K562 (cell line): Measurements from ENCODE around the gene NLK. TPM values are rescaled to one million over a fixed set of nuclear protein-coding genes. Genes with fewer than 3 reads are reported as not detected.

ENCODE experiments used
- AFF1 ChIP-seq, 2 experiments: fragments of 450-650 bp; IDR thresholded peaks; 2 replicates each; pipeline ENCODE4 v1.6.1; 2018; ENCODE audit warnings: mild to moderate bottlenecking in 2 of 2, low read depth in 1 of 2; ENCODE audit not compliant: partially characterized antibody in 2 of 2
- BRCA1 ChIP-seq, 2 experiments: fragments of 450-650 bp in 1 of 2; sonication (generic) in 1 of 2; formaldehyde crosslinking in 1 of 2; IDR thresholded peaks; 2 replicates each; pipeline versions ENCODE4 v1.5.0 to v1.6.1; 2017 to 2020; ENCODE audit warnings: mild to moderate bottlenecking in 1 of 2, missing genetic modification reagents in 1 of 2
- FOXK2 ChIP-seq, 2 experiments: fragments of 450-650 bp; IDR thresholded peaks in 1 of 2; conservative IDR thresholded peaks in 1 of 2; 2 replicates each; pipeline ENCODE4 v1.6.1; 2016; ENCODE audit warnings: low read depth in 2 of 2, mild to moderate bottlenecking in 1 of 2
- FOXP4 ChIP-seq: sonication (generic); formaldehyde crosslinking; IDR thresholded peaks from 2 replicates; pipeline ENCODE4 v1.8.0; 2022; ENCODE audit warnings: mild to moderate bottlenecking, missing genetic modification reagents, borderline replicate concordance
- KAT8 ChIP-seq: fragments of 450-650 bp; IDR thresholded peaks from 2 replicates; pipeline ENCODE4 v1.6.1; 2016; ENCODE audit warnings: low read depth, mild to moderate bottlenecking
- KHSRP ChIP-seq: fragments of 450-650 bp; IDR thresholded peaks from 2 replicates; pipeline ENCODE4 v1.6.1; 2017
- MAFG ChIP-seq: fragments of 450-650 bp; conservative IDR thresholded peaks from 2 replicates; pipeline ENCODE4 v1.6.1; 2016; ENCODE audit warnings: missing genetic modification characterization, missing compliant biosample characterization
- MBD1 ChIP-seq: fragments of 250-450 bp; sonication (Bioruptor Pico); IDR thresholded peaks from 2 replicates; pipeline ENCODE4 v1.8.0; 2022; ENCODE audit warnings: inconsistent platforms
- PYGO2 ChIP-seq: fragments of 450-650 bp; IDR thresholded peaks from 2 replicates; pipeline ENCODE4 v1.6.1; 2016; ENCODE audit warnings: mild to moderate bottlenecking, missing genetic modification characterization, moderate library complexity, missing compliant biosample characterization
- RFX7 ChIP-seq: fragments of 250-450 bp; sonication (Bioruptor Pico); IDR thresholded peaks from 2 replicates; pipeline ENCODE4 v1.5.1; 2021; ENCODE audit warnings: mild to moderate bottlenecking
- SMARCB1 ChIP-seq: IDR thresholded peaks from 2 replicates; pipeline ENCODE4 v1.6.1; 2011; ENCODE audit warnings: improper control_type of control experiment, low read depth; ENCODE audit not compliant: insufficient read length
- SRF ChIP-seq, 2 experiments: fragments of 250-450, 450-650 bp in 1 of 2; sonication (Bioruptor Pico) in 1 of 2; sonication (generic) in 1 of 2; formaldehyde crosslinking; IDR thresholded peaks; 2 replicates each; pipeline versions ENCODE4 v1.5.0 to v1.5.1; 2020 to 2022; ENCODE audit warnings: mild to moderate bottlenecking in 1 of 2, missing genetic modification reagents in 1 of 2
- STAT5A ChIP-seq: IDR thresholded peaks from 2 replicates; pipeline ENCODE4 v1.6.1; 2012; ENCODE audit warnings: low read length, inconsistent platforms, borderline replicate concordance
- TCF7 ChIP-seq: sonication (generic); IDR thresholded peaks from 2 replicates; pipeline ENCODE4 v1.6.1; 2016; ENCODE audit warnings: antibody characterized with exemption, borderline replicate concordance
- TFAM ChIP-seq: fragments of 250-450 bp; sonication (Bioruptor Pico); conservative IDR thresholded peaks from 2 replicates; pipeline ENCODE4 v1.5.0; 2021; ENCODE audit warnings: mild to moderate bottlenecking, moderate library complexity
- U2AF1 ChIP-seq: fragments of 200-400 bp; formaldehyde crosslinking; optimal IDR thresholded peaks from 2 replicates; pipeline ENCODE3; 2017; ENCODE audit warnings: mild to moderate bottlenecking, low read depth, low read length, moderate library complexity
- XRCC3 ChIP-seq: fragments of 450-650 bp; IDR thresholded peaks from 2 replicates; pipeline ENCODE4 v1.6.1; 2017; ENCODE audit warnings: mild to moderate bottlenecking, moderate library complexity
- ZNF511 ChIP-seq: sonication (generic); formaldehyde crosslinking; IDR thresholded peaks from 2 replicates; pipeline ENCODE4 v1.8.0; 2022; ENCODE audit warnings: mild to moderate bottlenecking, missing genetic modification reagents
- ZNF583 ChIP-seq: fragments of 250-450 bp; sonication (Bioruptor Pico); IDR thresholded peaks from 2 replicates; pipeline ENCODE4 v1.4.0; 2020
- polyA plus RNA-seq, 8 experiments: library from polyadenylated mRNA; depleted of rRNA in 4 of 8; stranded (reverse) in 5 of 8; unstranded in 3 of 8; fragments of >200 nt; fragmentation: Nextera tagmentation in 2 of 8; fragmentation: Illumina TruSeq in 1 of 8; extraction: Ambion mirVana in 2 of 8; extraction: Trizol in 1 of 8; gene quantifications; 2 replicates each; pipeline versions ENCODE4 v1.2.1 to v1.2.3, GENCODE V29; 2011 to 2014; ENCODE audit warnings: inconsistent platforms in 1 of 8, missing spikeins in 1 of 8
- total RNA-seq, 7 experiments: library from RNA; depleted of rRNA in 6 of 7; stranded (reverse); fragments of >200 nt in 6 of 7; fragmentation: Illumina TruSeq in 2 of 7; extraction: Trizol in 2 of 7; gene quantifications; 2 replicates each; pipeline versions ENCODE4 v1.2.1 to v1.2.3, GENCODE V29; 2011 to 2021; ENCODE audit warnings: low replicate concordance in 1 of 7

Gene NLK
- total and polyA plus RNA-seq, 9 of the 15 experiments (the other 6 are each of a cell fraction or from before 2014, with no cell fraction given): 10.9 to 59.6 (median 26.7) TPM

- no peak for TF ChIP-seq RFX7 (CRISPR knock-in tag)
- no peak; a peak in 1 of 4 replicates for TF ChIP-seq FOXK2 (conservative IDR thresholded peaks at IDR 0.05 in 1 of 2, IDR thresholded peaks at IDR 0.05 in 1 of 2; ENCODE audit: low read depth in 2 of 2)
- no peak for TF ChIP-seq ZNF511
- no peak for TF ChIP-seq TFAM (CRISPR knock-in tag)
- no peak for TF ChIP-seq SMARCB1
- no peak for TF ChIP-seq KAT8
- no peak for TF ChIP-seq FOXP4 (CRISPR knock-in tag)
- no peak for TF ChIP-seq U2AF1
- TF ChIP-seq SRF (CRISPR knock-in tag; IDR thresholded peaks at IDR 0.05): no peak
- TF ChIP-seq TCF7: 0 out of 2 replicates have a peak, but pooled peaks have one; percentile 68
- no peak for TF ChIP-seq MBD1 (CRISPR knock-in tag)
- TF ChIP-seq AFF1 (IDR thresholded peaks at IDR 0.05; ENCODE audit: low read depth in 1 of 2, partially characterized antibody in 2 of 2): peak; percentile 18 to 96
- TF ChIP-seq XRCC3: no peak
- TF ChIP-seq MAFG: peak; percentile 99
- TF ChIP-seq BRCA1 (IDR thresholded peaks at IDR 0.05): no peak
- TF ChIP-seq BRCA1 (CRISPR knock-in tag; IDR thresholded peaks at IDR 0.05): no peak
- no peak for TF ChIP-seq ZNF583
- TF ChIP-seq PYGO2 (tag): peak; percentile 95
- peak; percentile 97 for TF ChIP-seq STAT5A
- peak; percentile 88 for TF ChIP-seq KHSRP
Observed at GRCh38 chr17:28173031-28173561, 130.6 kb downstream of the NLK start (continued).
